CD14-positive monocyte (primary cell): ENCODE measurements around the gene NAGS. TPM values are rescaled to one million over a fixed set of nuclear protein-coding genes. Genes with fewer than 3 reads are reported as not detected.

Experiments
- DNase-seq, 3 donors: peaks; one replicate each; pipeline ENCODE4 v3.0.0-alpha.2; 2011 to 2022
- H2AFZ ChIP-seq: 2 replicates; pipeline ENCODE4 v1.6.0; 2012; ENCODE audit warnings: mild to moderate bottlenecking, low read depth, low read length, inconsistent platforms; ENCODE audit not compliant: insufficient read depth, poor library complexity, severe bottlenecking
- H3K27ac ChIP-seq, 2 donors: 1 replicate in 1 of 2; 2 replicates in 1 of 2; pipeline ENCODE4 v1.5.1; 2012 to 2013; ENCODE audit warnings: low read length in 2 of 2, control low read depth in 1 of 2, inconsistent platforms in 1 of 2, low read depth in 1 of 2, mild to moderate bottlenecking in 1 of 2
- H3K27me3 ChIP-seq, 2 donors: one replicate each; pipeline versions ENCODE4 v1.6.0 to v1.6.1; 2011 to 2013; ENCODE audit warnings: low read length in 2 of 2; ENCODE audit not compliant: control insufficient read depth in 2 of 2, insufficient read depth in 2 of 2
- H3K36me3 ChIP-seq, 2 donors: replicated peaks in 1 of 2; 1 replicate in 1 of 2; 2 replicates in 1 of 2; pipeline versions ENCODE4 v1.5.1 to v1.6.1; 2012 to 2013; ENCODE audit warnings: low read length in 2 of 2, control low read depth in 1 of 2, inconsistent platforms in 1 of 2, mild to moderate bottlenecking in 1 of 2; ENCODE audit not compliant: insufficient read depth in 2 of 2, control insufficient read depth in 1 of 2
- H3K4me1 ChIP-seq, 2 donors: 1 replicate in 1 of 2; 2 replicates in 1 of 2; pipeline versions ENCODE4 v1.5.1 to v1.6.1; 2012 to 2013; ENCODE audit warnings: low read length in 2 of 2, control low read depth in 1 of 2, inconsistent platforms in 1 of 2, mild to moderate bottlenecking in 1 of 2, moderate library complexity in 1 of 2; ENCODE audit not compliant: insufficient read depth in 2 of 2, control insufficient read depth in 1 of 2
- H3K4me2 ChIP-seq: replicated peaks from 2 replicates; pipeline ENCODE3; 2012; ENCODE audit warnings: low read length, moderate library complexity, mild to moderate bottlenecking; ENCODE audit not compliant: poor library complexity, severe bottlenecking; ENCODE audit errors: extremely low read depth
- H3K4me3 ChIP-seq, 3 experiments: fragments of 200-600 bp in 1 of 3; sonication (generic) in 1 of 3; replicated peaks in 1 of 3; 1 replicate in 2 of 3; 2 replicates in 1 of 3; pipeline ENCODE4 v1.5.1; 2011 to 2013; ENCODE audit warnings: low read length in 3 of 3, mild to moderate bottlenecking in 3 of 3, control low read depth in 2 of 3, low read depth in 2 of 3, inconsistent platforms in 1 of 3, moderate library complexity in 1 of 3
- H3K79me2 ChIP-seq: 2 replicates; pipeline ENCODE4 v1.6.0; 2012; ENCODE audit warnings: mild to moderate bottlenecking, control low read depth, inconsistent platforms, low read length, moderate library complexity; ENCODE audit not compliant: insufficient read depth
- H3K9ac ChIP-seq: 2 replicates; pipeline ENCODE4 v1.6.0; 2017; ENCODE audit warnings: low read length, mild to moderate bottlenecking; ENCODE audit not compliant: insufficient read depth, poor library complexity, severe bottlenecking
- H3K9me3 ChIP-seq, 2 donors: replicated peaks in 1 of 2; 1 replicate in 1 of 2; 2 replicates in 1 of 2; pipeline versions ENCODE4 v1.5.1 to v1.6.1; 2012 to 2013; ENCODE audit warnings: low read length in 2 of 2, control low read depth in 1 of 2; ENCODE audit not compliant: control insufficient read depth in 1 of 2, insufficient read depth in 1 of 2
- H4K20me1 ChIP-seq: 2 replicates; pipeline ENCODE4 v1.6.0; 2012; ENCODE audit warnings: mild to moderate bottlenecking, low read length, control low read depth, moderate library complexity; ENCODE audit not compliant: insufficient read depth
- H3K27ac Mint-ChIP-seq, 7 donors: one replicate each; pipeline ENCODE4 v1.8.0; 2020; ENCODE audit warnings: mild to moderate bottlenecking in 7 of 7, mixed read lengths in 7 of 7, moderate library complexity in 6 of 7, inconsistent platforms in 2 of 7
- H3K27me3 Mint-ChIP-seq, 3 donors: one replicate each; pipeline ENCODE4 v1.8.0; 2021 to 2022; ENCODE audit warnings: low read depth in 3 of 3, mild to moderate bottlenecking in 3 of 3, mixed read lengths in 3 of 3, moderate library complexity in 3 of 3, inconsistent platforms in 1 of 3
- H3K36me3 Mint-ChIP-seq, 2 donors: one replicate each; pipeline ENCODE4 v1.8.0; 2020; ENCODE audit warnings: mixed read lengths in 2 of 2, inconsistent platforms in 1 of 2, mild to moderate bottlenecking in 1 of 2
- H3K4me1 Mint-ChIP-seq: one replicate; pipeline ENCODE4 v1.8.0; 2020; ENCODE audit warnings: mild to moderate bottlenecking, mixed read lengths
- H3K4me3 Mint-ChIP-seq, 2 donors: one replicate each; pipeline ENCODE4 v1.8.0; 2020; ENCODE audit warnings: mild to moderate bottlenecking in 2 of 2, mixed read lengths in 2 of 2, moderate library complexity in 1 of 2
- H3K9me3 Mint-ChIP-seq, 7 donors: one replicate each; pipeline ENCODE4 v1.8.0; 2020 to 2022; ENCODE audit warnings: mixed read lengths in 7 of 7, mild to moderate bottlenecking in 6 of 7, moderate library complexity in 6 of 7, inconsistent platforms in 2 of 7
- CTCF ChIP-seq: fragments of 200-600 bp; IDR thresholded peaks from one replicate; pipeline ENCODE4 v1.8.0; 2022; ENCODE audit warnings: antibody characterized with exemption, mild to moderate bottlenecking
- WGBS: methylation state at CpG from one replicate; pipeline ENCODE4 v1.1.5; 2013; ENCODE audit warnings: missing lambda C conversion rate; ENCODE audit not compliant: insufficient coverage; 5-methylcytosine and 5-hydroxymethylcytosine counted together
- intact Hi-C, 2 donors: fragments of 100-400 bp; cut with micrococcal nuclease; formaldehyde crosslinking; loops; one replicate each; pipeline versions ENCODE4 v1.15.0 to v1.15.1; 2023
- polyA plus RNA-seq, 3 donors: library from polyadenylated mRNA; depleted of rRNA in 1 of 3; unstranded in 2 of 3; stranded (reverse) in 1 of 3; fragments of 300-500 nt in 2 of 3; fragments of >200 nt in 1 of 3; fragmentation: Illumina TruSeq in 2 of 3; gene quantifications; 1 replicate in 2 of 3; 2 replicates in 1 of 3; pipeline ENCODE4 v1.2.3, GENCODE V29; 2012 to 2021
- small RNA-seq: library from RNA; depleted of rRNA; stranded (forward); fragments of <200 nt; gene quantifications from one replicate; pipeline ENCODE3, GENCODE V24; 2012; ENCODE audit warnings: low read depth; ENCODE audit not compliant: insufficient read length

The NAGS gene
- polyA plus RNA-seq, 3 donors, result 0.65 to 0.93 (median 0.84) TPM

GRCh38 chr17:44049294-44050060 is 45.1 kb downstream of the NAGS start:
- Histone ChIP-seq H3K9me3 (no peaks in the 10 kb centered on the region), H3K36me3 (peaks cover 48 to 76% of the 10 kb centered on the region in 2 donors), H3K4me1 (peaks cover 2 to 11% of the 10 kb centered on the region in 2 donors), H3K27ac (no peak overlapping the region), H3K4me3 (no peak overlapping the region), H3K27me3 (no peaks in the 10 kb centered on the region), H2AFZ (no peak overlapping the region), H3K9ac (no peak overlapping the region), H4K20me1 (peaks cover 49% of the 10 kb centered on the region), H3K4me2 (no peak overlapping the region), H3K79me2 (peaks cover 77% of the 10 kb centered on the region)
- no peak for DNase-seq
- Mint-ChIP-seq H3K4me1 (peaks cover 21% of the 10 kb centered on the region), H3K36me3 (peaks cover 48 to 76% of the 10 kb centered on the region in 2 donors), H3K9me3 (peaks cover 2 to 9% (median 4%) of the 10 kb centered on the region in 7 donors), H3K27me3 (no peaks in the 10 kb centered on the region), H3K27ac (peak overlapping the region in 2 of 7 donors; percentile 30), H3K4me3 (no peak overlapping the region)
- WGBS, result 100% methylated on average over 5 of the region's 9 CpGs
- TF ChIP-seq CTCF, result no peak
- intact Hi-C loops, result no loop called here

- peak overlapping the region in 1 of 2 donors; percentile 47 for H3K27ac ChIP-seq
- H3K36me3 ChIP-seq, result peaks cover 54 to 86% of the 10 kb centered on the region in 2 donors
- H3K27ac Mint-ChIP-seq, result peak overlapping the region in 5 of 7 donors; percentile 11 to 68 (median 37)
Observed at GRCh38 chr17:44053125-44053872, 48.9 kb downstream of the NAGS start.

More at GRCh38 chr17:44053125-44053872, 48.9 kb downstream of the NAGS start:
- no peak for TF ChIP-seq CTCF
- DNase-seq, result no peak
- H4K20me1 ChIP-seq, result peaks cover 65% of the 10 kb centered on the region
- H3K9ac ChIP-seq, result no peak overlapping the region
- H3K4me3 Mint-ChIP-seq, result no peak overlapping the region
- H3K36me3 Mint-ChIP-seq, result peaks cover 42 to 72% of the 10 kb centered on the region in 2 donors
- WGBS, result 43% methylated on average over 1 of the region's 3 CpGs
- H3K27me3 ChIP-seq, result no peaks in the 10 kb centered on the region
- H3K4me3 ChIP-seq, result no peak overlapping the region
- no peak overlapping the region for H2AFZ ChIP-seq
- H3K79me2 ChIP-seq, result peaks cover 86% of the 10 kb centered on the region
- intact Hi-C loops, result no loop called here
- no peaks in the 10 kb centered on the region for H3K9me3 ChIP-seq
- H3K9me3 Mint-ChIP-seq, result no peaks in the 10 kb centered on the region
- no peaks in the 10 kb centered on the region for H3K27me3 Mint-ChIP-seq
- no peak overlapping the region for H3K4me2 ChIP-seq
- peaks cover 12% of the 10 kb centered on the region for H3K4me1 Mint-ChIP-seq
- no peaks in the 10 kb centered on the region for H3K4me1 ChIP-seq

Small RNAs within 50 kb of the gene (small RNA-seq; reads per million reads assigned to genes)
- gene RF00012, result not detected

Other genes with a start within 250 kb of the NAGS start
- not detected for gene SOST, start 245.8 kb upstream of the NAGS start, polyA plus RNA-seq
- 10 to 100 TPM; 36.7 to 78.5 (median 58.9) TPM for gene DUSP3, start 225.6 kb upstream of the NAGS start, polyA plus RNA-seq
- gene CFAP97D1, start 224.2 kb upstream of the NAGS start, polyA plus RNA-seq, result under 1 TPM in 1 of 3 donors, not detected in 2; 0.07 TPM
- gene MPP3, start 171.5 kb upstream of the NAGS start, polyA plus RNA-seq, result 1 to 10 TPM in 1 of 3 donors, not detected in 2; 1.5 TPM
- not detected for gene CD300LG, start 157.4 kb upstream of the NAGS start, polyA plus RNA-seq
- not detected for gene MPP2, start 97.1 kb upstream of the NAGS start, polyA plus RNA-seq
- not detected for gene PPY, start 62.1 kb upstream of the NAGS start, polyA plus RNA-seq
- gene PYY, start 50.7 kb upstream of the NAGS start, polyA plus RNA-seq, result not detected
- 10 to 100 TPM; 17.3 to 41.4 (median 33.6) TPM for gene TMEM101, start 10.3 kb downstream of the NAGS start, polyA plus RNA-seq
- gene LSM12, start 62.0 kb downstream of the NAGS start, polyA plus RNA-seq, result 10 to 100 TPM; 24.7 to 65.8 (median 64.4) TPM
- 10 to 100 TPM; 38.0 to 46.4 (median 42.4) TPM for gene G6PC3, start 66.1 kb downstream of the NAGS start, polyA plus RNA-seq
- gene HDAC5, start 119.0 kb downstream of the NAGS start, polyA plus RNA-seq, result 10 to 100 TPM; 16.1 to 93.6 (median 24.7) TPM
- under 1 TPM; 0.17 to 0.32 (median 0.20) TPM for gene HROB, start 137.3 kb downstream of the NAGS start, polyA plus RNA-seq
- gene ASB16, start 166.1 kb downstream of the NAGS start, polyA plus RNA-seq, result not detected
- gene TMUB2, start 182.3 kb downstream of the NAGS start, polyA plus RNA-seq, result 100 to 1,000 TPM in 1 of 3 donors, 10 to 100 TPM in 2; 41.3 to 118 (median 41.7) TPM
- gene ATXN7L3, start 195.3 kb downstream of the NAGS start, polyA plus RNA-seq, result 10 to 100 TPM in 1 of 3 donors, 1 to 10 TPM in 2; 8.5 to 60.9 (median 9.9) TPM
- 10 to 100 TPM in 2 of 3 donors, 1 to 10 TPM in 1; 6.0 to 13.1 (median 12.5) TPM for gene UBTF, start 215.1 kb downstream of the NAGS start, polyA plus RNA-seq